ENCODE data around the gene SPAG9.

GRCh38 chr17:51097708-51098446 is 22.8 kb downstream of the SPAG9 start:
- TF ChIP-seq POLR2AphosphoS5 (IDR thresholded peaks at IDR 0.05; ENCODE audit: low read depth) = no peak
- no peak for TF ChIP-seq CTCF (conservative IDR thresholded peaks at IDR 0.05; ENCODE audit: low read depth in 2 of 2)
- TF ChIP-seq ZNF331 (CRISPR knock-in tag; IDR thresholded peaks at IDR 0.05; ENCODE audit: low read depth) = no peak
